H1 (cell line): ENCODE data around the gene TBX15. TPM values are rescaled to one million over a fixed set of nuclear protein-coding genes. Genes with fewer than 3 reads are reported as not detected.

Experiments
- RXRA ChIP-seq: IDR thresholded peaks from 2 replicates; pipeline ENCODE4 v1.6.1; 2011; ENCODE audit warnings: low read depth, mild to moderate bottlenecking, low read length, moderate library complexity; ENCODE audit not compliant: insufficient read depth
- polyA plus RNA-seq, 7 experiments: library from polyadenylated mRNA; depleted of rRNA in 3 of 7; stranded (reverse) in 5 of 7; unstranded in 2 of 7; fragments of >200 nt in 5 of 7; fragments of 200-250 nt in 2 of 7; gene quantifications; 1 replicate in 5 of 7; 2 replicates in 1 of 7; 4 replicates in 1 of 7; pipeline versions ENCODE4 v1.2.1 to v1.2.3, GENCODE V29; 2011 to 2013; ENCODE audit warnings: missing spikeins in 2 of 7, mixed read lengths in 2 of 7
- total RNA-seq: library from RNA; stranded (reverse); fragmentation: NEBNext Ultra II Directional; extraction: Animal tissue kit (Norgen Biotek cat#: 25700); gene quantifications from 2 replicates; pipeline ENCODE4 v1.2.1, GENCODE V29; 2021
- TF ChIP-seq, protein P1 (sequence below), 3 experiments: IDR thresholded peaks; 1 replicate in 2 of 3; 2 replicates in 1 of 3; pipeline versions ENCODE4 v1.5.1 to v1.6.1; 2011; ENCODE audit warnings: low read length in 3 of 3, mild to moderate bottlenecking in 3 of 3, inconsistent platforms in 2 of 3, low read depth in 1 of 3, moderate library complexity in 1 of 3; ENCODE audit not compliant: insufficient read depth in 1 of 3; ENCODE audit errors: control extremely low read depth in 1 of 3

Gene TBX15
- total and polyA plus RNA-seq, 2 of the 8 experiments (the other 6 are each of a cell fraction or from before 2014, with no cell fraction given): 0.14 to 0.24 TPM

DNA sequence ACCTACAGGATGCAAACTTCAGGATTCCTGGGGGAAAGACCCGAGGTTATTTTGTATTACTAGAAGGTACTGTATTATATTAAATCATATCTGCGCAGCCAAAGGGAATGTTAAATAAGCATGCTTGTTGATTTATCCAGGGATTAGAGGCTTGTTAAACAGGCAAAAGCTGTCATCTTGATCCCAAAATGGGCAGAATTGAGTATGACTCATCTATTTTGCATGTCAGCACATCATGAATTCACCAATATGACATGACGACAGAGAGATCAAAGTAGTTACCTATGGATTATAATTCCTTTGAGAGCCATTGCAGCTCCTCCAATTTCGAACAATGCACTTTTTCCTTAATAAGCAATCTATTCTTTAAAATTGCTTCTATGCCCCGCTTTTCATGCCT, 66.1 kb downstream of the TBX15 start (continued):
- TF ChIP-seq, protein P1, sequence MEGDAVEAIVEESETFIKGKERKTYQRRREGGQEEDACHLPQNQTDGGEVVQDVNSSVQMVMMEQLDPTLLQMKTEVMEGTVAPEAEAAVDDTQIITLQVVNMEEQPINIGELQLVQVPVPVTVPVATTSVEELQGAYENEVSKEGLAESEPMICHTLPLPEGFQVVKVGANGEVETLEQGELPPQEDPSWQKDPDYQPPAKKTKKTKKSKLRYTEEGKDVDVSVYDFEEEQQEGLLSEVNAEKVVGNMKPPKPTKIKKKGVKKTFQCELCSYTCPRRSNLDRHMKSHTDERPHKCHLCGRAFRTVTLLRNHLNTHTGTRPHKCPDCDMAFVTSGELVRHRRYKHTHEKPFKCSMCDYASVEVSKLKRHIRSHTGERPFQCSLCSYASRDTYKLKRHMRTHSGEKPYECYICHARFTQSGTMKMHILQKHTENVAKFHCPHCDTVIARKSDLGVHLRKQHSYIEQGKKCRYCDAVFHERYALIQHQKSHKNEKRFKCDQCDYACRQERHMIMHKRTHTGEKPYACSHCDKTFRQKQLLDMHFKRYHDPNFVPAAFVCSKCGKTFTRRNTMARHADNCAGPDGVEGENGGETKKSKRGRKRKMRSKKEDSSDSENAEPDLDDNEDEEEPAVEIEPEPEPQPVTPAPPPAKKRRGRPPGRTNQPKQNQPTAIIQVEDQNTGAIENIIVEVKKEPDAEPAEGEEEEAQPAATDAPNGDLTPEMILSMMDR (IDR thresholded peaks at IDR 0.05; ENCODE audit: control extremely low read depth in 1 of 3, insufficient read depth in 1 of 3, low read depth in 1 of 3, low read length in 3 of 3): no peak
- TF ChIP-seq RXRA: no peak
